GM21447 (cell line): ENCODE results near the gene KIAA1958.
"Not testable (repeated sequence)": the region's sequence is repeated elsewhere in the genome, so short reads cannot be mapped to it uniquely, and the experiment has no call there.

Source experiments
- ATAC-seq: cut with Tn5 transposase; IDR thresholded peaks from one replicate; pipeline ENCODE4 v1.9.1; 2021; ENCODE audit not compliant: unreplicated experiment

The KIAA1958 gene

GRCh38 chr9:112489876-112490666 is 3.4 kb downstream of the KIAA1958 start:
- no peak for ATAC-seq

- no peak for ATAC-seq
These were observed 6.9 kb downstream of the KIAA1958 start for GRCh38 chr9:112493393-112494137.

- ATAC-seq = no peak
These were observed 7.5 kb downstream of the KIAA1958 start for GRCh38 chr9:112494153-112494552.

GRCh38 chr9:112495614-112496013 is 9.0 kb downstream of the KIAA1958 start:
- no peak for ATAC-seq

GRCh38 chr9:112496074-112496722 is 9.6 kb downstream of the KIAA1958 start:
- ATAC-seq = no peak

GRCh38 chr9:112500842-112501241 is 14.2 kb downstream of the KIAA1958 start:
- no peak for ATAC-seq

GRCh38 chr9:112501287-112501686 is 14.7 kb downstream of the KIAA1958 start:
- no peak for ATAC-seq

GRCh38 chr9:112502175-112502946 is 15.7 kb downstream of the KIAA1958 start:
- ATAC-seq = no peak

GRCh38 chr9:112503170-112503569 is 16.5 kb downstream of the KIAA1958 start:
- no peak for ATAC-seq

GRCh38 chr9:112505086-112505485 is 18.5 kb downstream of the KIAA1958 start:
- ATAC-seq = no peak

- ATAC-seq = no peak
These were observed 19.0 kb downstream of the KIAA1958 start for GRCh38 chr9:112505607-112506006.

GRCh38 chr9:112506571-112506970 is 19.9 kb downstream of the KIAA1958 start:
- no peak for ATAC-seq

GRCh38 chr9:112507001-112507680 is 20.5 kb downstream of the KIAA1958 start:
- ATAC-seq = no peak

- ATAC-seq = no peak
These were observed 21.8 kb downstream of the KIAA1958 start for GRCh38 chr9:112508377-112508776.

GRCh38 chr9:112512377-112512776 is 25.8 kb downstream of the KIAA1958 start:
- ATAC-seq = not testable (repeated sequence)

GRCh38 chr9:112516769-112517168 is 30.1 kb downstream of the KIAA1958 start:
- no peak for ATAC-seq

GRCh38 chr9:112520069-112520468 is 33.4 kb downstream of the KIAA1958 start:
- no peak for ATAC-seq

- no peak for ATAC-seq
These were observed 34.0 kb downstream of the KIAA1958 start for GRCh38 chr9:112520656-112521055.

- no peak for ATAC-seq
These were observed 40.3 kb downstream of the KIAA1958 start for GRCh38 chr9:112526973-112527372.

- no peak for ATAC-seq
These were observed 41.3 kb downstream of the KIAA1958 start for GRCh38 chr9:112527959-112528358.
